ENCODE measurements around the gene CTBS.

Gene CTBS

GRCh38 chr1:84573967-84574842, at the start of gene CTBS:
Gene CTBS, minus strand, starts transcription at chr1:84574440. Its CDS starts 25 bp downstream, at chr1:84574415.
- DNase-seq: peak; percentile 77
- in situ Hi-C loops (cut with HindIII; ENCODE audit: low pct_ligation_motif_present, low pct_unique_long_range_greater_than_20kb, low sequenced_read_pairs): no loop called here

DNA sequence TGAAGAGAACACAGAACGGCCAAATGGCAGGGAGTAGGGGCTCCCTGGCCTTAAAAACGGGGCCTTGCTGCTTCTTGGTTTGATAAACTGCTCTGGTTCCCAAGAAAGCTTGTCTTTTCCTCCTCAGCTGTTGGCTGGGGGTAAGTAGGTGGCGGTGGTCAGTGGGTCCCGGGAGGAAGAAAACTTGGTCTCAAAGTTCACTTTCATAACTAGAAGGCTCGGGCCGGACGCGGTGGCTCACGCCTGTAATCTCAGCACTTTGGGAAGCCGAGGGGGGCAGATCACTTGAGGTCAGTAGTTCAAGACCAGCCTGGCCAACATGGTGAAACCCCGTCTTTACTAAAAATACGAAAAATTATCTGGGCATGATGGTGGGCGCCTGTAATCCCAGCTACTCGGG, 47.3 kb upstream of the CTBS start:
- in situ Hi-C loops (cut with HindIII; ENCODE audit: low pct_ligation_motif_present, low pct_unique_long_range_greater_than_20kb, low sequenced_read_pairs): no loop called here
- DNase-seq: no peak

DNA sequence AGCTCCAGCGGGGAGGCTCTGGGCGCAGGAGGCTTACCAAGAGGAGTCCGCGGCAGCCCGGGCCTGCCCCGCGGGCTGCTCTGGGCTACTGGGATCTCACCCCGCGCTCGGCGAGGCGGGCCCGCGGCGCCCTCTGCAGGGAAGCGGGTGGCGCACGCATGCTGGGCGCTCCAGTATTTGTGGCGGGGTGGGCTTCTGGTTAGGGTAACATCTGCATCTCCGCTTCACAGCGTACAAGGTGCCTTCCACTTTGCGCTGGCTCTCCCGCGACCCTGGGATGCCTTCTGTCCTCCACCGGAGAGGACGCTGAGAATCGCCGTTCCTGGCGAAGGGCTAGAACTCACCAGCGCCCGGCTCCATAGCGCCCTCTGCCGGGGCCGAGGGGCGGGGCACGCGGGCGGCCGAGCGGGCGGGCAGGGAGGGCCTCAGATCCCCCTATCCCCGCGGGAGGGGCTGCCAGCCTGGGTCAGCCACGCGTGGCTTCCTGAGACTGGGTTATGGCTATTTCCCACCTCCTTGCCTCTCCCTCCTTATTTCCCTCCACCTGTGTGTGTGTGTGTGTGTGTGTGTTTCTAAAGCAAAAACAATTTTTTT, 46.6 kb upstream of the CTBS start:
- peak; percentile 78 for DNase-seq
- in situ Hi-C loops (cut with HindIII; ENCODE audit: low pct_ligation_motif_present, low pct_unique_long_range_greater_than_20kb, low sequenced_read_pairs): no loop called here

DNA sequence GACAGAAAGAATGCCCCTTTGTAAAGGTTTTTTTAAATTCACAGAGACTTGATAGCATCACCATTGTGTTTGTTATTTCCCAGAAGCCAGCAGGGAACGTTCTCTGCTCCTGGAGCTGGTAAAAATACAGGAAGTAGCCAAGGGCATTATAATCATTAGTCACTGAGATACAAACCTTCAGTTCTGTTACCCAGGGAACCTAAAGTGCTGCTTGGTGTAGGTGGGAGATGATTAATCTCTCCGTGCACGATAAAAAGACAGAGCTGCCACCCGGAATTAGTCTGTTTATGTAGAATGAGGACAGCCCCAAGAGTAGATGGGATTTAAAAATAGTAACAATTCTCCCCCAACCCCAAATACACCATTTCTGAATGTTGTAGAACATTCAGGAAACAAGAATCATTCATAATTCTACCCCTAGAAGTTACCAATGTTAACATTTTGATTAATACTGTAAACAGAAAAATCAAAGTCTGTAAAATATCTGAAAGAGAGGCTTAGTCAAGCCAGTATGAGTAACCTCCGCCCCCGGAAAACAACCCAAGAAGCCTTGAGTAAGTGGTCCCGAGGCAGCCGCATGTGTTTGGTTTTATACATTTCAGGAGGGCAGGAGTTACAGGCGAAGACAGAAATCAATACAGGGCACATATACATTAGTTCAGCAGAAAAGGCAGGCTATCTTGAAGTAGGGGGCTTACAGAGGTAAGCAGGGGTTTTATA, 45.3 kb upstream of the CTBS start:
- in situ Hi-C loops (cut with HindIII; ENCODE audit: low pct_ligation_motif_present, low pct_unique_long_range_greater_than_20kb, low sequenced_read_pairs): no loop called here
- peak; percentile 20 for DNase-seq

- in situ Hi-C loops (cut with HindIII; ENCODE audit: low pct_ligation_motif_present, low pct_unique_long_range_greater_than_20kb, low sequenced_read_pairs): no loop called here
- no peak for DNase-seq
Observed at GRCh38 chr1:84617349-84617748, 43.1 kb upstream of the CTBS start.

GRCh38 chr1:84615790-84616189, 41.5 kb upstream of the CTBS start:
- DNase-seq: no peak
- in situ Hi-C loops (cut with HindIII; ENCODE audit: low pct_ligation_motif_present, low pct_unique_long_range_greater_than_20kb, low sequenced_read_pairs): no loop called here

GRCh38 chr1:84613887-84614286, 39.6 kb upstream of the CTBS start:
- in situ Hi-C loops (cut with HindIII; ENCODE audit: low pct_ligation_motif_present, low pct_unique_long_range_greater_than_20kb, low sequenced_read_pairs): no loop called here
- no peak for DNase-seq

DNA sequence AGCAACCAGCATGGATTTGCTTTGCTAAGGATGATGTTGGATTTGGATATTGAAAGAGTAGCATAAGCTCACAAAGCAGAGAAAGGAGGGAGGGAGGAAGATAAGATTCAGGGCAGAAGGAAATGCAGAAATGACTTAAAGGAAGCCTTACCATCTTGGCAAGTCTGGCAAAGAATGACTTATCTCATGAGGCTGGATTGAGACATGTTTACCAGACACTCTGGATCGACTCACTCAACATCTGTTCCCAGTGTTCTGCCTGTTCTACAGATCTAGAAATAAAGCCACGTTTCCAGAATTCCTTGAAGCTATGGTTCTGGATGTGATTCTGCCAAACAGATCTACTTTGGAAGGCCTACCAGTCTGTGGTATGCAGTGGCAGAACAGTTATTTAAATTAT, 38.8 kb upstream of the CTBS start:
- in situ Hi-C loops (cut with HindIII; ENCODE audit: low pct_ligation_motif_present, low pct_unique_long_range_greater_than_20kb, low sequenced_read_pairs): no loop called here

DNA sequence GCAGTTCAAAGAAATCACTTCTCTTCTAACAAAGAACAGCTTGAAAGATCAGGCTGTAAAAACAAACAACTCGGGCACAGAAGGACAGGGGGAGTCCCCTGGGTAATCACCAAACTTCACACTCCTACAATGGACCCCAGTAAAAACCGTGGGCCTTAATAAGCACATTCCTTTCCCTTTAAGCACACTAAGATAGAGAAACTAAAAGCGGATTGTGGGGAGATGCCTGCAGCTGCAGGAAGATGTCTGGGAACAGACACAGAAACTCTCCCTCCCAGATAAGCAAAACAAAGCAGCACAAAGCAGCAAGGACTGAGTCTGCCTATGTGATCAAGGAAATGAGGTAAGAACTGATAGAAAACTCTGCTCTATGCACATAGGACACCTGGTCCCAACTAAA, 37.6 kb upstream of the CTBS start:
- in situ Hi-C loops (cut with HindIII; ENCODE audit: low pct_ligation_motif_present, low pct_unique_long_range_greater_than_20kb, low sequenced_read_pairs): no loop called here
- DNase-seq: no peak

More for the DNA sequence above, 38.8 kb upstream of the CTBS start:
- no peak for DNase-seq

DNA sequence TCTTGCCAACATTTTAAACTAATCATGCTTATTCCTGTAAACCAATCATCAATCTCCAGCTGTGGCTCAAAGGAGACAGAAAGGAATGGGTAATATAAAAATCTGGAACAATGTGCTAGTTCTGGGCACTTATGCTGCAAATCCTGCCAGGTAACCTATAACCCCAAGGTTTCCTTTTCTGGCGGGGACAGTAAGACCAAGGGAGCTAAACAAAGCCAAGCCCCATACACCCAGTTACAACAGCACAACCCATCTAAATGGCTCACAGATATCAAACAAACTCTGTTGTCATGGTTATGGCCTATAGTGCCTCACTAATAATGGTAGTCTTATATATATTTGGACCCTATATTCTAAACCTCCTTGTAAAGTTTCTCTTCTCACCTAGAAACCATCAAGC, 36.9 kb upstream of the CTBS start:
- in situ Hi-C loops (cut with HindIII; ENCODE audit: low pct_ligation_motif_present, low pct_unique_long_range_greater_than_20kb, low sequenced_read_pairs): no loop called here
- no peak for DNase-seq

- in situ Hi-C loops (cut with HindIII; ENCODE audit: low pct_ligation_motif_present, low pct_unique_long_range_greater_than_20kb, low sequenced_read_pairs): no loop called here
- no peak for DNase-seq
Observed at GRCh38 chr1:84606977-84607376, 32.7 kb upstream of the CTBS start.

DNA sequence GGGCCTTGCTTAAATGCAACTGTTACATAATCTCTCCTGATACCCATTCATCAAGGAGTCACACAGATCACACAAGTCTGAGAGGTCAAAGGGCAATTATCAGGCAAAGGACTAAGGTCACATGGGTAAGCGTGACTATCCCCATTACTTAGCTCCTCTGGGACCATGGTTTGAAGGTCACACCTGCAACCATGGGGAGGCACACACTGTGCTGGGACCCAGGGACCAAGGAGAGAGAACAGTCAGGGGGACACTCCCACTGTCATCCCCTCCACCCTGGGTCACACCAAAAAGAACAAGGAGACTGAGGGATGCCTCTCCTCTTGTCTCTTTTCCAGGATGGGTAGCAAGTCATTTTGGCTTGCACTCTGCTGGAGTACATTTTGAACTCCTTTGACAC, 30.9 kb upstream of the CTBS start:
- no peak for DNase-seq
- in situ Hi-C loops (cut with HindIII; ENCODE audit: low pct_ligation_motif_present, low pct_unique_long_range_greater_than_20kb, low sequenced_read_pairs): no loop called here

DNA sequence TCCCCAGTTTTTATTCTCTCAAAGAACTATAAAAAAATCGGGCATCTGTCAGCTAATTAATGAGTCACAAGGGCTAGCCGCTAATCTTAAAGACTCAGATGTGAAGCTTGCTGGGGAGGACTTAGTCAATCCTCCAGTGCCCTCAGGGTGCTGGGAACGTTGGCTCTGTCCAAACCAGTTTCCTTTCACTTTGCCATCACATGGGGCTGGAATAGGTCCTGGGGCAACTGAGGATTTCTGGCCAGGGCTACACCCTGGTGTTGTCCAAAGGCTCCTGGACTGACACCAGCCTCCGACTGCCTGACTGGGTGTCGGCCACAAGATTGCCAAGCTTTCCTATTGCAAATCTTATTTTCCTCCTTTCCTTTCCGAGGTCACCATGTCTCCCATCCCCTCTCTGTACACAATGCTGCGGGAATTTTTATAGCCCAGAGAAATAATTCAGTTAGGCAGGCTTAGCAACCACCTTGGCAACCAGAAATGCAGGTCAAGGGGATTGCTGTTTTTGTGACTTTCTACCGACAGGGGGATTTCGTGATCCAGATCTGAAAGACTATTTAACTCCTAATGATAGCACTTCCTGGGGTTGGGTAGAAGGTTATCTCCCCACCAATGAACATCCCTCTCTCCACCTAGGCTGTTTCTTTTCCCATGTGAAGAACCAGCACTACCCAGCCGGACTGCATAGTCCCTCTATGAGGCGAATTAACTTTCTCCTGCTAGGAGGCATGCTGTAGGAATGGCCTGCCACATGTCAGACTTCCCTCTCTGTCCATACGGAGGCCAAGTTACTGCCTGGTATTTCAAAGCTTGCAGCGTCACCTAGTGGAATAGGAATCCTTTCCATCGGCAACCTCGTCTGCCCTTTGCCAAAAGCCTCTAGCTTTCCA, 29.9 kb upstream of the CTBS start:
- in situ Hi-C loops (cut with HindIII; ENCODE audit: low pct_ligation_motif_present, low pct_unique_long_range_greater_than_20kb, low sequenced_read_pairs): no loop called here
- no peak for DNase-seq

- DNase-seq: no peak
- in situ Hi-C loops (cut with HindIII; ENCODE audit: low pct_ligation_motif_present, low pct_unique_long_range_greater_than_20kb, low sequenced_read_pairs): no loop called here
Observed at GRCh38 chr1:84603223-84603622, 29.0 kb upstream of the CTBS start.

DNA sequence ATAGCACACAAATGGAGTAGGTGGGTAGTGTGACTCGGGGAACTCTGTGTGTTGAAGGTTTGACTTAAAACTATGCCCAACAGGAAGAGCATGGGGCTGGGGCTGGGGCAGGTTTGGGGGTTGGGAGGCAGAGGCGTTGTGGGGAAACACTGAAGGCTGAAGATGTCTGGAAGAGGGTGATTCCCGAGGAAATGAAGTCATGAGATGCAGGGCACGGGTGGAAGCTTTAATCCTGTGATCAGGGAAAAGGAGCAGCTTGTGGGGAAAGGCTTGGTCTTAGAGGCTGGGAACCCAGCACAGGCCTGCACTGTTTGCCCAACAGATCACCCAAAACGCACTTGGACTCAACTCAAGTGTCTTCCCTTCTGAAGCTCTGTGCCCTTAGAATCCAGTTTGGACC, 26.6 kb upstream of the CTBS start:
- in situ Hi-C loops (cut with HindIII; ENCODE audit: low pct_ligation_motif_present, low pct_unique_long_range_greater_than_20kb, low sequenced_read_pairs): no loop called here
- no peak for DNase-seq

- in situ Hi-C loops (cut with HindIII; ENCODE audit: low pct_ligation_motif_present, low pct_unique_long_range_greater_than_20kb, low sequenced_read_pairs): no loop called here
- no peak for DNase-seq
Observed at GRCh38 chr1:84598846-84599741, 24.9 kb upstream of the CTBS start.

DNA sequence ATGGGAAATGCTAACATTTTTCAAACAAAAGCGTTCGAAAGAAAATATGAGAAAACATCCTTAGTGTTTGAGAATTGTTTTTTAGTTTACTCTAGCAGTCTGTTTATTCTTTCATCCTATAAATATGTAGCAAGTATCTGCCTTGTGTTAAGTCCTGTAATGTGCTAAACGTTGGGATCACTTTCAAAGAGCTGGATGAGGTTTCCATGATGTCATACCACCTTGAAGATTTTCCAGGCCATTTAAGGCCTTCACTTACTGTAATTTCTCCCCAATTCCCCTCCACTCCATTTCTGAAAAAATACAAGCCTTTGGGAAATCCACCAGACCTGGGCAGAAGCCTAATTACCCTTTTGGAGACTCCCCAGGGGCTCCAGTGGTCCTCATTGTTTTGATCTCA, 24.2 kb upstream of the CTBS start:
- in situ Hi-C loops (cut with HindIII; ENCODE audit: low pct_ligation_motif_present, low pct_unique_long_range_greater_than_20kb, low sequenced_read_pairs): no loop called here
- DNase-seq: no peak

DNA sequence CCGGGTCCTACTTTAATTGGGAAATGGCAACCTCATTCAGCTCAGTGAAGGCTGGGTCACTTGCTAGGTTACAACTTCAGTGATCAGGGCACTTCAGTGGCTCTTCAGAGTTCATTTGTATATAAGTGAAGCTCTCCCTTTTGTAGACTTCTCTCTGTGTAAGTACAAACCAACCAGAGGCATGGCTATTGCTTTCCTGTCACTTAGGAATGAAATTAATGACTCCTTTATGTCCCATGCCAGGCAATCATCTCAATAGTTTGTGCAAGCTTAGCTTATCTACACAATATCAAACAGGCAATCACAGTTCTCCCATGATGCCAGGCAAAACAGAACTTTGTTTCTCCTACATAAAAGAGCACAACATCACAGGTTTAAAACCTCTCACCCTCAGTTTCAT, 22.8 kb upstream of the CTBS start:
- DNase-seq: no peak
- in situ Hi-C loops (cut with HindIII; ENCODE audit: low pct_ligation_motif_present, low pct_unique_long_range_greater_than_20kb, low sequenced_read_pairs): no loop called here
